GM23248 (cell line): Measurements from ENCODE around the gene MRPL48. TPM values are rescaled to one million over a fixed set of nuclear protein-coding genes. Genes with fewer than 3 reads are reported as not detected.

Experiments
- DNase-seq: peaks from one replicate; pipeline ENCODE4 v3.0.0-alpha.2; 2015
- H2AFZ ChIP-seq: fragments of 200-600 bp; sonication (generic); 2 replicates; pipeline ENCODE4 v1.6.1; 2016; ENCODE audit warnings: antibody characterized with exemption
- H3F3A ChIP-seq: fragments of 200-600 bp; sonication (generic); 2 replicates; pipeline ENCODE4 v1.6.1; 2016; ENCODE audit warnings: mild to moderate bottlenecking, antibody characterized with exemption, mixed run types; ENCODE audit not compliant: insufficient read depth
- H3K27ac ChIP-seq: fragments of 200-600 bp; sonication (generic); 2 replicates; pipeline ENCODE4 v1.5.1; 2016; ENCODE audit warnings: mild to moderate bottlenecking
- H3K27me3 ChIP-seq: fragments of 200-600 bp; sonication (generic); replicated peaks from 2 replicates; pipeline ENCODE4 v1.6.1; 2016; ENCODE audit warnings: mild to moderate bottlenecking; ENCODE audit not compliant: insufficient read depth
- H3K36me3 ChIP-seq: fragments of 200-600 bp; sonication (generic); 2 replicates; pipeline ENCODE4 v1.6.1; 2016; ENCODE audit warnings: low read depth, mild to moderate bottlenecking
- H3K4me1 ChIP-seq: fragments of 200-600 bp; sonication (generic); 2 replicates; pipeline ENCODE4 v1.6.1; 2016; ENCODE audit warnings: mild to moderate bottlenecking; ENCODE audit not compliant: insufficient read depth
- H3K4me2 ChIP-seq: fragments of 200-600 bp; sonication (generic); one replicate; pipeline ENCODE4 v1.6.1; 2016; ENCODE audit warnings: mild to moderate bottlenecking; ENCODE audit not compliant: unreplicated experiment
- H3K4me3 ChIP-seq: fragments of 200-600 bp; sonication (generic); 2 replicates; pipeline ENCODE4 v1.5.1; 2016; ENCODE audit warnings: mild to moderate bottlenecking
- H3K79me2 ChIP-seq: fragments of 200-600 bp; sonication (generic); 2 replicates; pipeline ENCODE4 v1.6.1; 2016; ENCODE audit warnings: mild to moderate bottlenecking; ENCODE audit not compliant: insufficient read depth
- H3K9ac ChIP-seq: fragments of 200-600 bp; sonication (generic); 2 replicates; pipeline ENCODE4 v1.6.1; 2016; ENCODE audit warnings: mild to moderate bottlenecking
- H3K9me2 ChIP-seq: fragments of 200-600 bp; sonication (generic); 2 replicates; pipeline ENCODE4 v1.6.1; 2016; ENCODE audit warnings: mixed run types, mild to moderate bottlenecking, moderate library complexity; ENCODE audit not compliant: insufficient read depth
- H3K9me3 ChIP-seq: fragments of 200-600 bp; sonication (generic); one replicate; pipeline ENCODE4 v1.6.1; 2017; ENCODE audit warnings: low read depth
- H4K20me1 ChIP-seq: fragments of 200-600 bp; sonication (generic); 2 replicates; pipeline ENCODE4 v1.6.0; 2016; ENCODE audit not compliant: insufficient read depth
- EZH2 ChIP-seq: fragments of 200-600 bp; sonication (generic); IDR thresholded peaks from 2 replicates; pipeline ENCODE4 v1.6.1; 2018; ENCODE audit warnings: antibody characterized with exemption, mild to moderate bottlenecking; ENCODE audit not compliant: insufficient read depth, poor library complexity, severe bottlenecking
- EZH2phosphoT487 ChIP-seq: fragments of 200-600 bp; sonication (generic); IDR thresholded peaks from 2 replicates; pipeline ENCODE4 v1.6.1; 2018; ENCODE audit warnings: antibody characterized with exemption, moderate library complexity, mild to moderate bottlenecking, low read depth; ENCODE audit not compliant: insufficient read depth
- WGBS, 2 experiments: methylation state at CpG; one replicate each; pipeline ENCODE4 v1.1.6; 2015 to 2017; ENCODE audit warnings: low lambda C conversion rate in 2 of 2, low coverage in 1 of 2; ENCODE audit errors: missing lambda C conversion rate in 2 of 2; 5-methylcytosine and 5-hydroxymethylcytosine counted together
- in situ Hi-C: fragments of 300-500 bp; cut with MboI; formaldehyde crosslinking; loops from 2 replicates; pipeline ENCODE4 v1.15.0; 2020
- polyA plus RNA-seq: library from polyadenylated mRNA; unstranded; fragments of >200 nt; fragmentation: Nextera tagmentation; extraction: Ambion mirVana; gene quantifications from 2 replicates; pipeline ENCODE4 v1.2.1, GENCODE V29; 2016
- total RNA-seq: library from RNA; depleted of rRNA; stranded (reverse); fragments of >200 nt; shearing (Covaris generic); gene quantifications from 2 replicates; pipeline ENCODE4 v1.2.3, GENCODE V29; 2014

The MRPL48 gene
- total and polyA plus RNA-seq, 2 experiments from 2014 or later, result 21.4 to 40.1 TPM

GRCh38 chr11:73752216-73752867 is 35.3 kb upstream of the MRPL48 start:
- Histone ChIP-seq H2AFZ (no peak overlapping the region), H3K27ac (no peak overlapping the region), H3K9me2 (no peaks in the 10 kb centered on the region), H3K36me3 (0 out of 2 replicates have a peak, but pooled peaks cover 3% of the 10 kb centered on the region), H3K4me2 (no peak overlapping the region), H3F3A (peaks cover 17% of the 10 kb centered on the region; the same call in 1 of the 2 replicates), H3K4me3 (no peak overlapping the region), H3K4me1 (peaks cover 2% of the 10 kb centered on the region), H3K9me3 (no peaks in the 10 kb centered on the region), H3K27me3 (no peaks in the 10 kb centered on the region), H3K9ac (no peak overlapping the region), H3K79me2 (peaks cover 100% of the 10 kb centered on the region), H4K20me1 (peaks cover 57% of the 10 kb centered on the region)
- in situ Hi-C loops, result no loop called here
- DNase-seq, result no peak
- TF ChIP-seq EZH2 (no peak), EZH2phosphoT487 (no peak)
- WGBS, 2 experiments, result 84 to 85% methylated on average over 14 of the region's 14 CpGs

GRCh38 chr11:73752903-73753302 is 34.8 kb upstream of the MRPL48 start:
- DNase-seq, result no peak
- in situ Hi-C loops, result no loop called here
- no peaks in the 10 kb centered on the region for H3K9me2 ChIP-seq
- 77 to 79% methylated on average over 7 of the region's 7 CpGs for WGBS, 2 experiments
- H3K4me3 ChIP-seq, result no peak overlapping the region
- H3K79me2 ChIP-seq, result peaks cover 100% of the 10 kb centered on the region
- no peaks in the 10 kb centered on the region for H3K9me3 ChIP-seq
- no peak overlapping the region for H2AFZ ChIP-seq
- no peak for TF ChIP-seq EZH2phosphoT487
- TF ChIP-seq EZH2, result no peak
- no peak overlapping the region for H3K9ac ChIP-seq
- peaks cover 7% of the 10 kb centered on the region for H3K4me1 ChIP-seq
- H3K27ac ChIP-seq, result no peak overlapping the region
- H3K36me3 ChIP-seq, result 0 out of 2 replicates have a peak, but pooled peaks cover 3% of the 10 kb centered on the region
- peaks cover 56% of the 10 kb centered on the region for H4K20me1 ChIP-seq
- H3F3A ChIP-seq, result peaks cover 17% of the 10 kb centered on the region; the same call in 1 of the 2 replicates
- H3K4me2 ChIP-seq, result no peak overlapping the region
- no peaks in the 10 kb centered on the region for H3K27me3 ChIP-seq

- Histone ChIP-seq H3F3A (peaks cover 22% of the 10 kb centered on the region; the same call in 1 of the 2 replicates), H3K79me2 (peaks cover 100% of the 10 kb centered on the region), H3K27ac (no peak overlapping the region), H3K4me1 (peaks cover 17% of the 10 kb centered on the region), H3K4me3 (no peak overlapping the region), H3K9me2 (no peaks in the 10 kb centered on the region), H3K36me3 (0 out of 2 replicates have a peak, but pooled peaks cover 3% of the 10 kb centered on the region), H3K27me3 (no peaks in the 10 kb centered on the region), H3K9me3 (no peaks in the 10 kb centered on the region), H3K4me2 (no peak overlapping the region), H2AFZ (no peak overlapping the region), H3K9ac (no peak overlapping the region), H4K20me1 (peaks cover 59% of the 10 kb centered on the region)
- DNase-seq, result no peak
- 63 to 64% methylated on average over 1 of the region's 1 CpG for WGBS, 2 experiments
- TF ChIP-seq EZH2phosphoT487, result no peak
- no peak for TF ChIP-seq EZH2
- in situ Hi-C loops, result no loop called here
Observed at GRCh38 chr11:73753938-73754337, 33.7 kb upstream of the MRPL48 start.

GRCh38 chr11:73755670-73756069 is 32.0 kb upstream of the MRPL48 start:
- H4K20me1 ChIP-seq, result peaks cover 55% of the 10 kb centered on the region
- no peak for DNase-seq
- H2AFZ ChIP-seq, result no peak overlapping the region
- H3K4me3 ChIP-seq, result no peak overlapping the region
- in situ Hi-C loops, result no loop called here
- 0 out of 2 replicates have a peak, but pooled peaks cover 3% of the 10 kb centered on the region for H3K36me3 ChIP-seq
- H3K79me2 ChIP-seq, result peaks cover 100% of the 10 kb centered on the region
- no peak for TF ChIP-seq EZH2phosphoT487
- H3F3A ChIP-seq, result peaks cover 36% of the 10 kb centered on the region
- no peaks in the 10 kb centered on the region for H3K27me3 ChIP-seq
- H3K9me3 ChIP-seq, result no peaks in the 10 kb centered on the region
- H3K27ac ChIP-seq, result no peak overlapping the region
- no peaks in the 10 kb centered on the region for H3K9me2 ChIP-seq
- peaks cover 17% of the 10 kb centered on the region for H3K4me1 ChIP-seq
- H3K4me2 ChIP-seq, result no peak overlapping the region
- H3K9ac ChIP-seq, result no peak overlapping the region

GRCh38 chr11:73757598-73757997 is 30.1 kb upstream of the MRPL48 start:
- no peaks in the 10 kb centered on the region for H3K27me3 ChIP-seq
- no peak overlapping the region for H3K27ac ChIP-seq
- TF ChIP-seq EZH2 (no peak), EZH2phosphoT487 (no peak)
- no peak overlapping the region for H2AFZ ChIP-seq
- H3K4me1 ChIP-seq, result peaks cover 17% of the 10 kb centered on the region
- peaks cover 82% of the 10 kb centered on the region for H3K79me2 ChIP-seq
- H3K9me2 ChIP-seq, result no peaks in the 10 kb centered on the region
- peak overlapping the region; percentile 91 for H3K4me2 ChIP-seq
- 0 out of 2 replicates have a peak, but pooled peaks cover 3% of the 10 kb centered on the region for H3K36me3 ChIP-seq
- H3K9ac ChIP-seq, result no peak overlapping the region
- in situ Hi-C loops, result no loop called here
- H3K4me3 ChIP-seq, result peak overlapping the region; percentile 99
- DNase-seq, result no peak
- H3K9me3 ChIP-seq, result no peaks in the 10 kb centered on the region
- H4K20me1 ChIP-seq, result peaks cover 37% of the 10 kb centered on the region; the same call in 1 of the 2 replicates
- peaks cover 27% of the 10 kb centered on the region for H3F3A ChIP-seq
- WGBS, 2 experiments, result 97 to 99% methylated on average over 5 of the region's 5 CpGs
